GF-D8 (cell line): Measurements from ENCODE around the gene HIVEP2.

Experiments
- DNase-seq: peaks from one replicate; lab custom pipeline; 2025; lab: John Stamatoyannopoulos, UW

Gene HIVEP2

GRCh38 chr6:142946181-142946923 is 1.4 kb upstream of the HIVEP2 start:
- peak; percentile 86 for DNase-seq

- no peak for DNase-seq
Observed at GRCh38 chr6:142945446-142946180, 637 bp upstream of the HIVEP2 start.

GRCh38 chr6:142944124-142945048 is 590 bp downstream of the HIVEP2 start:
- DNase-seq, result peak; percentile 93

GRCh38 chr6:142943711-142944123 is 1.3 kb downstream of the HIVEP2 start:
- peak; percentile 91 for DNase-seq

- DNase-seq, result peak; percentile 19
Observed at GRCh38 chr6:142942805-142943227, 2.2 kb downstream of the HIVEP2 start.

- no peak for DNase-seq
Observed at GRCh38 chr6:142942238-142942637, 2.7 kb downstream of the HIVEP2 start.

GRCh38 chr6:142941018-142941417 is 4.0 kb downstream of the HIVEP2 start:
- no peak for DNase-seq

- DNase-seq, result no peak
Observed at GRCh38 chr6:142940487-142940886, 4.5 kb downstream of the HIVEP2 start.

GRCh38 chr6:142938510-142938909 is 6.5 kb downstream of the HIVEP2 start:
- no peak for DNase-seq

- DNase-seq, result no peak
Observed at GRCh38 chr6:142937986-142938385, 7.0 kb downstream of the HIVEP2 start.

- DNase-seq, result no peak
Observed at GRCh38 chr6:142935553-142936517, 9.1 kb downstream of the HIVEP2 start.

GRCh38 chr6:142934599-142934998 is 10.4 kb downstream of the HIVEP2 start:
- DNase-seq, result no peak

GRCh38 chr6:142934106-142934505 is 10.9 kb downstream of the HIVEP2 start:
- no peak for DNase-seq

- no peak for DNase-seq
Observed at GRCh38 chr6:142933701-142934100, 11.3 kb downstream of the HIVEP2 start.

- DNase-seq, result no peak
Observed at GRCh38 chr6:142932889-142933288, 12.1 kb downstream of the HIVEP2 start.

- no peak for DNase-seq
Observed at GRCh38 chr6:142929751-142930358, 15.1 kb downstream of the HIVEP2 start.

GRCh38 chr6:142927904-142928303 is 17.1 kb downstream of the HIVEP2 start:
- DNase-seq, result no peak

GRCh38 chr6:142927271-142927580 is 17.8 kb downstream of the HIVEP2 start:
- no peak for DNase-seq

GRCh38 chr6:142926494-142927270 is 18.3 kb downstream of the HIVEP2 start:
- peak; percentile 12 for DNase-seq

- DNase-seq, result no peak
Observed at GRCh38 chr6:142926177-142926493, 18.8 kb downstream of the HIVEP2 start.
